NCI-H1417 treated with DMSO at 0.1 percent for 48 hours (cell line): ENCODE data around the gene E2F6.

Experiments
- DNase-seq: peaks from one replicate; lab custom pipeline; 2025; lab: John Stamatoyannopoulos, UW

Gene E2F6

DNA sequence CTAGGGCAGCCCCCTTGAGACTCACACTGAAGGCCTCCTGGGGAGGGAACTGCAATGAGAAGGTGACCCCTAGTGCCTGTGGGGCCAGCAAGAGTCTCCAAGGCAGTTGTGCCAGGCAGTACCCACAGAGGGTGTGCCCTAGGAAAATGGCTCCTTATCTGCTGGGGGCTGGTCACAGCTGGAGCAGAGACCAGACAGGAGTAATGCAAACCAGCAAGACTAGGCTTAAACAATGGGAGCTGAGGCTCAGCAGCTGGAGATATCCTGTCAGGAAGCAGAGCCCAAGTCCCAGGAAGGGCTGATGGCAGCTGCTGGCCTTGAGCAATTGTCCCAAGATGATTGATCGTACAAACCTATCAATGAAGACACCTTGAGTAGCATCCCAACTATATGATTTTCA is 26.8 kb upstream of the E2F6 start:
- no peak for DNase-seq

- no peak for DNase-seq
These were observed 26.3 kb upstream of the E2F6 start for GRCh38 chr2:11492244-11492643.

- DNase-seq, result no peak
These were observed 25.5 kb upstream of the E2F6 start for GRCh38 chr2:11491348-11491933.

DNA sequence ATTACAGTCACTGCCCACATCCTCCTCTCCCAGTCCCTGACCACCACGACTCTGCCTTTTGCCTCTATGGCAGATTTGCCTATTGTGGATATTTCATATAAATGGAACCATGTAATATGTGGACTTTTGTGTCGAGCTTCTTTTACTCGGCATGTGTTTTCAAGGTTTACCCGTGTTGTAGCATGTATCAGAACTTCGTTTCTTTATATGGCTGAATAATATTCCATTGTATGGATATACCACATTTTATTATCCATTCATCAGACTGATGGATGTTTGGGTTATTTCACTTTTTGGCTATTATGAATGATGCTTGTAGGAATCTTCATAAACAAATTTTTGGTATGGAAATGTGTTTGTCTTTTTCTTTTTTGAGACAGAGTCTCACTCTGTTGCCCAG is 24.2 kb upstream of the E2F6 start:
- DNase-seq, result no peak

DNA sequence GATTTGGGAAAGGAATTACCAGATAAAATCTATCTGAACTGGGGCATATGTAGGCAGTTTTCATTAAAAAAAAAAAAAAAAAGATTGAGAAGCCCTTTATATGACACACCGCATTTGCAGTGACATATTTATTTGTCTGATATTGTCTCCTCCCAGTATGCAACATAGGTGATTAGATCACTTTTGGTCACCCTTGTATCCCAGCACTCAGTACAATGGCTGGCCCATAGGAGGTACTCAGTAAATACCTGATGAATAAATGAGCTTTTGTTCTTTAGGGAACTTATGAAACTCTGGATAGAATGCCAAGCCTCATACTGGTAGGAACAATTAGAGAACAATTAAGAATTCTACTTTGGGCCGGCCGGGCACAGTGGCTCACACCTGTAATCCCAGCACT is 22.8 kb upstream of the E2F6 start:
- no peak for DNase-seq

DNA sequence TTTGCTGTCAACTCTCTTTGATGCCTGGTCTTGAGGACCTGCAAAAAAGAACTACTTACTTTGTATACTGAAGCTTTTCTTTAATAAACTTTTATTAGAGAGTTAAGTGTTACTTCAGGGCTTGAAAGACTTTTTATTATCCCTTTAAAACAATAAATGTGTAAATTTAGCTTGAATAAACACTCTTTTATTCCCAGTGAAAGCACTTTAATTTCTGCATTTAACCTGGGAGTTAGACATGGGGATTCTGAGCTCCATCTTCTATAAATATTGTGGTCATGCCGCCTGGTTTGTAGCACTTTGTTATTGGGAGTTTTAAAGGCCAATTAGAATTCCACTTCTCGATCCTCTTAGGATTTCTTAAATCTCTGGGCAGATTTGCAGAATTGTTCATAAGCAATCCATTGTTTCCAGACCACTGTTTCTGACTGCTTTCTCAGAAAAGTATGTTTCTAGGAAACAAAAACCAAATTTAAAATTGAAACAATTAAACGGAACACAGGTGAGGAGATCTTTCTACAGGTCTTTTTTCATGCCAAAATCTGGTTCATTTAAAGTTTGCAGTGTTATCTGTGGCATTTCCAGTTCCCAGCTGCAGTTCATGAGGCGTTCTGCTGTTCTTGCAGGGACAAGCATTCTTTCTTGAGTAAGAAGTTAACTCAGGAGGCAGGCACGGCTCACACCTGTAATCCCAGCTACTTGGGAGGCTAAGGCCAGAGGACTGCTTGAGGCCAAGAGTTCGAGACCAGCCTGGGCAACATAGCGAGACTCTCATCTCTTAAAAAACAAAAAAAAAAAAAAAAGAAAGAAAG is 18.1 kb upstream of the E2F6 start:
- no peak for DNase-seq

GRCh38 chr2:11482473-11483035 is 16.6 kb upstream of the E2F6 start:
- no peak for DNase-seq

- DNase-seq, result no peak
These were observed 16.0 kb upstream of the E2F6 start for GRCh38 chr2:11481789-11482472.

DNA sequence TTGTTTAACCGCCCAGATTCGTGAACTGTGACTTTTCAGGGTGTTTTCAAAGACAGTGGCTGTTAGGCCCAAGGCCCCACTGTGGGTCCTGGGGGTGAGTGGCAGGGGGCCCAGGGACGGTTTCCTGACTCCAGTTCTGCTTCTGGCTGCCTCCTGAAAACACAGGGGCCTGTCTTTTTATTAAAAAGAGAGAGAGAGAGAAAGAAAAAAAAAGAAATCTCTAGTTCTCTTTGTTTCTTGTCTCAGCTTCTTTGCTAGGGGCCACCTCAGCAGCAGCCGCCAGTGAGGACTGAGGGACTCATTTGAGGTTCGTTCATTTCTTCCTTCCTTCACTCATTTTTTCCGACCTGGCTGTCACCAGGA is 15.4 kb upstream of the E2F6 start:
- no peak for DNase-seq

DNA sequence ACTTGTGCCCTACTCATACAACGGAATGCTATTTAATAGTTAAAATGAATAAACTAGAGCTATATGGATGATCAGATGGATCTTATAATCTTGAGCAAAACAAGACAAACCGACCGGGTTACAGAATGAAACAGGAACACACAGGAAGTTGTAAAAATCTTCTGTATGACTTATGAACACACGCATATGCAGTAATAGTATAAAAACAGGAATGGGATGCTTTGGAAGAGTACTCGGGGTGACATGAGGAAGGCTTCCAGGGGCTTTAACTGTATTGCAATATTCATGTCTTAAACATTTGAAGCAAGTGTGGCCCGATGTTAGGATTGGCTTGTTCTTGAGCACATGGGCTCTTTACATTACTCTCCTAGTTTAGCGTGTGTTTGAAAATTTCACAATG is 14.9 kb upstream of the E2F6 start:
- no peak for DNase-seq

GRCh38 chr2:11480406-11480805 is 14.4 kb upstream of the E2F6 start:
- no peak for DNase-seq

GRCh38 chr2:11478899-11479605 is 13.1 kb upstream of the E2F6 start:
- DNase-seq, result no peak

GRCh38 chr2:11477994-11478393 is 12.0 kb upstream of the E2F6 start:
- no peak for DNase-seq

DNA sequence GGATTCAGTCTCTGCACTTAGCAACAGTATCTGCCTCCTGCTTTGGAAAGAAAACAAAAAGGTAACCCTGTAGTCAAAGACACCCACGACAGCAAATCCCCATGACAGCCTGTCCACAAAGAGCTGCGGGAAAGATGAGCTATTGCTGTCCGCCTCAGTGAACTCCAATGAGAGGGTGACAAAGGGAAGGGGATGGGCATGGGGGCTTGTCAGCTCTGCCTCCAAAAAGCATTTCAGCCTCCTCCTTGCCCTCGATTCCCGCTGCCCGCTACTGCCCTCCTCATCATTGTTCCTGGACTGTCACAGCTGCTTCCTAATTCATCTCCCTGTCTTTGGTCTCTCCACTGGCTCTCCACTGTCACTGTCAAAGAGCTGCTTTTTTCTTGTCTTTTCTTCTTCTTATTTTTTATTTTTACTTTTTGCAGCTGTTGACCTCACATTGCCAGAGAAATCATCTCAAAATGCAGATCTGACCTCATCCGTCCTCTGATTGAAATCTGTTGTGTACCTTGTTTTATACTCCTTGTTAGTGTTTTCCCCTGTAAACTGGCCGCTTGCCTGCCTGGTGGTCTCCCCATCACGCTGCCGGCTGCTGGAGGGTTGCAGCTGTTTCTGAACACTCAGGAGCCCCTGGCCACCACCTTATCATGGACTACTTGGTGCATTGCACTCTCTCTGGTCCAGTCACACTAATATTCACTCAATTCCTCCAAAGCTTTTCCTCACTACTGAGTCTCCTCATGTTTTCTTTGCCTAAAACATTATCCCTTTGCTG is 7.9 kb upstream of the E2F6 start:
- no peak for DNase-seq

DNA sequence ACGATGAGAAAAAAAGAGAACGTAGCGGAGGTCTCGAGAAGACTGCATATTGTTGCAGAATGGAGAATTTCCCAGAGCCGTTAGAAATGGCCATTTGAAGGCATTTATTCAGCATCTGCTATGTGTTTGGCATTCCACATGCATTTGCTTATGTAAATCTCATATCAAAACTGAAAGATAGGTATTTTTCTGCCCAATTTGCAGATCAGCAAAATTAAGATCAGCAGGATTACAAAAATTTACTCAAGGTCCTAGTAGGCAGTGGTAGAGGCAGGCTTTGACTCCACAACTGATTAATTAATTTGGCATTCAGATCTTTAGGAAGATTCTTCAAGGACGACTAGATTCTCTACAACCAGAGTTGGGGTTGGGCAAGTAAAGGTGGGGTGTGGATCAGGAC is 1.8 kb upstream of the E2F6 start:
- no peak for DNase-seq

GRCh38 chr2:11467129-11467649 is 1.2 kb upstream of the E2F6 start:
- no peak for DNase-seq

GRCh38 chr2:11466307-11467128 is 557 bp upstream of the E2F6 start:
- no peak for DNase-seq

DNA sequence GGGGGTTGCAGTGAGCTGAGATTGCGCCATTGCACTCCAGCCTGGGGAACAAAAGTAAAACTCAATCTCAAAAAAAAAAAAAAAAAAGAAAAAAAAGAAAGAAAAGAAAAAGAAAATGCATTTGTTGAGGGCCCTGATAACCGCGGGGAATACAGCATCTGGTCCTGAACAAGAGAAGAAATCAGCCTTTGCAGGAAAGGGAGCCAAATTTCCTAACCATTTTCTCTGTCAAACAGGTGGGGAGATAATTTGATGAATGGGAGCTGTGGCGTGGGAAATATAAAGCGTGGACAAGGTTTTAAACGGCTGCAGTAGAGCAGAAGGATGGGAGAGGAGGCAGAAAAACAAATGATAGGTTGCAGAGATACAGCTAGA is 864 bp downstream of the E2F6 start:
- no peak for DNase-seq

GRCh38 chr2:11459816-11460215 is 6.1 kb downstream of the E2F6 start:
- no peak for DNase-seq

GRCh38 chr2:11458753-11459152 is 7.2 kb downstream of the E2F6 start:
- no peak for DNase-seq

DNA sequence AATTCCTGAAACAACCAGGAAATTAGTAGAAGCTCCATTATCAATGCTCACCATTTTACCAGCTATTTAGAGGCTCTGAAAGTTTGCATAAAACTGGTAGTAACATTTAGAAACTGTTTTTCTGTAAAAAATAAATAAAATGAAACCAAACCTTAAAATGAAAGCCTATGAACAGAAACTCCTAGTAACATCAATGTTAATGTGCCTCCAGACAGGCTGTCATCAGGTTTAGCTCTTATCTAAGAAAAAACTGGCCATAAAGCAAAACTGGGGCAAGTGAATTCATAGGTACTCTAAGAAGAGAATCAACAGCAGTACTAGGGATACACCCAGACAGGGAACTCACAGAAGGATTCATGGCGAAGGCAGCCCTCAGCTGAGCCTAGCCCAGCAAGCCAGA is 8.0 kb downstream of the E2F6 start:
- DNase-seq, result no peak
